Activated CD4-positive, alpha-beta T cell treated with anti-CD3 and anti-CD28 coated beads, Interleukin-2, amount 50 U/mL, for 16 hours (primary cell): ENCODE measurements around the gene STIMATE.

Source experiments
- DNase-seq: peaks from one replicate; pipeline ENCODE4 v3.0.0-alpha.2; 2020

STIMATE gene

DNA sequence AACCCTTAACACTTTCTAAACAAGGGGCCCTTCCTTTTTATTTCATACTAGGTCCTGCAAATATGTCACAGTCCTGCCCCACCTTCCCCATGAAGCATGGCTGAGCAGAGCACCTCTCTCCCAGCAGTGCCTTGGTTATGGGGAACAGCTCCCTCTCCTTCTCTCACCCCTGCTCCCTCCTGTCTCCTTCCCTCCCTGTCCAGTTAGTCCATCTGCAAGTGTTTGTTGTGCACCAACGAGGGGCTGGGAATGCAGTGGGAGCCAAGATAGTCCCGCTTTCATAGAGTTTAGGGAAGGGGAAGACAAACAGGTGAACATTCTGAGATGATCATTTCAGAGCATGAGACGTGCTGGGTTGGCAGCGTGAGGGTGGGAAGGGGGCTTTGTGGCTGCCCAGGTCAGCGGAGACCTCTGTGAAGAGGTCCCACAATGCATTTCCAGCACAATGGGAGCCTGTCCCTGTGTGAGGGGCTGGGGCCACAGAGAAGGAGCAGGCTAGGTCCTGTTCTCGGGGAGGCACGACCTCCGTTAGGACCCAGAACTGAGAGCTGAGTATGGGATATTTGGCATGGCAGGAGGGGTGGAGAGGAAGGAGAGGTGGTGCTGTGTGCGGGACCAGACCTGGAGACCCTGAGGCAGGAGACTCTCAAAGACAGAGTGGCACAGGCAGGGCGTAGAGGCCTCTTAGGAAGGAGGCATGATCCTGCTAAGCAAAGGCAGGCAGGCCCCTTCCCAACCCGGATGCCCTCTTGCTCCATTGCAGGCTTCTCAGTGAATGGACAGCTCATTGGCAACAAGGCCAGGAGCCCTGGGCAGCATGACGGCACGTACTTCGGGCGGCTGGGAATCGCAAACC lies 108.2 kb downstream of the STIMATE start:
- no peak for DNase-seq

DNA sequence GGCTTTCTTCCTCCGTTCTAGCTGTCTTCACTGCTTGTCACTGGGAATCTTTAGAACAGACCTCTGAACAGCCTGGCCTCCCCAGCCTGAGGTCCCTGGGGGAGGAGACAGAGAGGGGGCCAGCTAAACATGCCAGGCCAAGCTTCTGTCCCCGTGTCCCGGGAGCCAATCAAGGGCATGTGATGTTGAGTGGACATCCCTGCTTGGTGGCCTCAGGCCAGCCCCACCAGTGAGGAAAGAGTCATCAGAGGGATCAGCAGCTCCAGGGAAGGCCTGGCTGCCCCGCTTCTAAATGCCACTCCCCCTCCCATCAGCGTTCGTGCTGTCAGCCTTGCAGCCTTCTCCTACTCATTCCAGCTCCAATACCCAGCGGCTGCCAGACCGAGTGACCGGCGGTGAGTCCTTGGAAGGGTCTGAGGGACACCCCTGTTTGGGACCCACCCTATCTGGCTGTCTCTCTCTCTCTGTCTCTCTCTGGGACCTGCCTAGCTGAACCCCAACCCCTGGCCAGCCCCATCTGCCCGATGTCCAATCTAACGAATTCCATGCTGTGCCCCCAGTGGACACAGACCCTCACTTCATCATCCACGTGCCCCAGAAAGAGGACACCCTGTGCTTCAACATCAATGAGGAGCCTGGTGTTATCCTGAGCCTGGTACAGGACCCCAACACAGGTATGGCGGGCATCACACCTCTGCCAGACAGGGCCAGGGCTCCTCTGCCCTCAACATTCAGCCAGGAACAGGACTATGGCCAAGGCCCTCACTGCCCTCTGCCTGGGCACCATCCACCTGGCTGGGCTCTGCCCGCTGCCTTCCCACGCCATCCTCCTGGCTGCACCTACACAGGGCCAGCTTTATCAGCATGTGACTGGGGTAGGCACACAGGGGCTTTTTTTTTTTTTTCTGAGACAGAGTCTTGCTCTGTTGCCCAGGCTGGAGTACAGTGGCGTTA lies 109.4 kb downstream of the STIMATE start:
- DNase-seq, result no peak

DNA sequence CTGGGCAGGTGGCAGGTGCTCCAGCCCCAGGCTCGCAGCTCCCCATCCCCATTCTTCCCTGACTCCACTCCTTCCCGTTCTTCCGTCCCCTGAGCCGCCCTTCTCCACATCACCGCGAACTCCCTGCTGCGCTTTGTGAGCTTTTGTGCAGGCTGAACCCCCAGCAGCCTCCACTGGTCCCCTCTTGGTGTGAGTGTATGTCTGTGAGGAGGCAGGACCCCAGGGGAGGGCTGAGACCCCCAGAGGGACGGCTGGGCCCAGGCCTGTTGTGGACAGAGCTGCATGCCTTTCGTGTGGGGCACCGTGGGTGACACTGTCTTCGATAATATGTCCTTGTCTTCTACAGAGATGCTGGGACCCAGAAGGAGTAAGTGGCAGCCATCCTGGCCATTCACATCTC lies 110.1 kb downstream of the STIMATE start:
- DNase-seq, result no peak
